ENCODE data around the gene CNP.

- TF ChIP-seq TEAD4 (IDR thresholded peaks at IDR 0.05) (no peak), EP300 (IDR thresholded peaks at IDR 0.05; ENCODE audit: borderline replicate concordance) (no peak), REST (IDR thresholded peaks at IDR 0.05; ENCODE audit: low read depth) (no peak), TCF12 (IDR thresholded peaks at IDR 0.05; ENCODE audit: low read depth) (no peak), CEBPB (IDR thresholded peaks at IDR 0.05) (no peak), YY1 (IDR thresholded peaks at IDR 0.05; ENCODE audit: low read depth) (no peak), MAX (IDR thresholded peaks at IDR 0.05) (no peak), ZBTB7A (IDR thresholded peaks at IDR 0.05; ENCODE audit: low read depth) (no peak), CREB1 (IDR thresholded peaks at IDR 0.05; ENCODE audit: low read depth) (no peak), EGR1 (IDR thresholded peaks at IDR 0.05) (no peak), USF1 (IDR thresholded peaks at IDR 0.05) (no peak)
Observed at GRCh38 chr17:42016411-42016831, 49.8 kb downstream of the CNP start.
